ENCODE measurements around the gene SUMF1.

Gene SUMF1

DNA sequence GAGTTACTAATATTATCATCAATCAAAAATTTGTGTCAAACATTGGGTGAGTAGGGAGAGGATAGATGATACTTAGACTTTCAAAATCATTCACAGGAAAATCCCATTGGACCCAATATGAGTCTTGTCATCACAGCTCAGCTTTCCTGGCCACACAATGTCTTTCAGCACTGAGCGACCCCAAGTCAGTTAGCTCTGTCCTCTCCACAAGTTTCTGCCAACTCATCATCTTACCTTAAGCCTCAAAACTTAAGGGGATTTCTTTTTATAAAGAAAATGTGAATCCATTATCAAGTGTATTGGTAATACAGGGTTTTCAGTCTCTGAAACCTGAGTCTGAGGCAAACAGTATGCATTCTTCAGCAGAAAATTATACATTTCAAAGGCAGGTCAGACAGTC is 55.8 kb downstream of the SUMF1 start:
- no peak for DNase-seq

DNA sequence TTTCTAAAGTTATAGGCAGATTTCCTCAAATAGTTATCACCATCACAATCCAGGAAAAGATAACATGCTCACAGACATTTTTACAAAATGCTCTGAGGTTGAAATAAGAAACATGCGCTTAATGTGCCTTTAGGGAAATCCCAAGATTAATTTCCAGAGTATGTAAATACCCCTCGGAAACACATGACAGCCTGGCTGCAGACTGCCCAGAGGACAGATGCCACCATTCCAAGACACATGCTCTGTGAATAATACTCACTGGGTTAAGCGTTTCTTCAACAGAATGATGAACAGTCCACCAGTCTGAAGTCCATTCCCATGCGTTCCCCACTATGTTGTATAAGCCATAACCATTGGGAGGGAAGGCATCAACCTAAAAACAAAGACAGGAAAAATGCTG is 56.5 kb downstream of the SUMF1 start:
- DNase-seq = no peak

DNA sequence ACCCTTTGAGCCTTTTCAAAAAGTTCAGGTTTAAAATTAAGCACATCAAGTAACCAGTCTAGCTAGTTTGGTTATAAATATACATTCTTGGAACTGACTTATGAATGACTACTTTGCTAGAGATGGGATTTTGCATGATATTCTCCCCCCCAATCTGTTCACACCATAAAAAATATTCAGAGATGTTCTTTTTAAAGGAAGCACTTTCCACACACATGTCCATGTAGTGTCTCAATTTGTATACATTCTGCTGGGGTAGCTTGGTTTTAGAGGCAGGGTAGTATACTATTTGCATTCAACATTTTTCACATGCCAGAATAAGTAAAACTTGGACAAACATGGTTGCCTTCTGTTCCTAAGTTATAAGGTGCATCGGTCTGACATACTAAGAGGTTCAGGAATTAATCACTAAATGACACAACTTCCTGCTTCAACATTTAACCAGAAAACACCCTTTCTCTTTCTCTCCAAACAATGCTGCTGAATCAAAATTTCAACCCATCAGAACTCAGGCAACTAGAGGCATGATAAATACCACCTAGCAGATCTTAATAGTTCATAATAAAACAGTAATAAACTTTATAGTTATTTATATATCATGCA is 57.0 kb downstream of the SUMF1 start:
- no peak for DNase-seq

DNA sequence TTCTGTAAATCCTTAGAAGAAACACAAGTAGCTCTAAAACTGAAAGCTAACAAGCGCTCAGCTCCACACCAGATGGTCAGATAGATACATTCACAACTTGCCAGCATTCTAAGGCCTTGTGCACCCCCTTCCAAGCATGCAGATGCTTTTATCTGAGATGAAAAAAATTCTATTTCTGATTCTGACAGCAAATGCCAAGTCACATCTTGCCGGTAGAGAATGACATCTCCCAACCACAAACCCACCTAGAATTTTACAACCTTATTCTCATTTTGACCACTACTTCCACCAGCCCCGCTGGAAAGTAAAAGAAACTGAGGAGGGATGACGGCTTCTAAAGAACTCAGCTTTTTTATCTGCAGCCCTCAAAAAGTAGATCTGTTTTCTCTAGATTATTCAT is 57.7 kb downstream of the SUMF1 start:
- no peak for DNase-seq

DNA sequence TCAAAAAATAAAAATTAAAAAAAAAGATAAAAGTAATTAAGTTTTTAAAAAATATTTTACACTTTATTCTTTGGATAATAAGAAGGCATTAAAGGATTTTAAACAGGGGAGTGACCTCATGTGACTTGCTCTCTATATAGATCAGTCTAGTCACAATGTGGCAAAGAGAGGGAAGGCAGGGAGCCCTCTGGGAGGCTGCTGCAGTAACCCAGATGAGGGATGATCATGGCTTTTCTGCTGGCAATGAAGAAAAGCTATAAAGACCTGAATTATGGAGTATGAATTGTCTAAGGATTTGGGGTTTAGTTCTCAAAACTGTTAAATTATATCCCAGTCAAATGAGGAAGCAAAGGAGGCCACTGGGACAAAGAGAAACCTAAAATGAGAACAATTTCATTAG is 58.1 kb downstream of the SUMF1 start:
- no peak for DNase-seq

DNA sequence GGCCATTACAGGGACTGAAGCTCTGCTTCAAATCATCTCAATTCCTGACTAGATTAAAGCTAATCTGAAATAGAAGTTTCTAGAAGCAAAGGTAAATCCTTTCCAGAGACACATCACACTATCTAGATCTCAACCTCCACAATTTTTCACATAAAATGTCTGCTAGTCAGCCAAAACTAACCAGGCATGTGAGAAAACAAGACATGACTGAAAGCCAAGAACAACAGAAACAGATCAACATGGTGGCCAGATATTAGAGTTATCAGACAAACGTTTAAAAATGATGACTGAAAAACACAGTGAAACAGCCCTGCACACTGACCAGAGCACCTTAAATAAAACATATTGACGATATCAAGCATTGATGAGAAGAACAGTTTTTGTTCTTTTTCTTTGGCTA is 59.1 kb downstream of the SUMF1 start:
- no peak for DNase-seq

DNA sequence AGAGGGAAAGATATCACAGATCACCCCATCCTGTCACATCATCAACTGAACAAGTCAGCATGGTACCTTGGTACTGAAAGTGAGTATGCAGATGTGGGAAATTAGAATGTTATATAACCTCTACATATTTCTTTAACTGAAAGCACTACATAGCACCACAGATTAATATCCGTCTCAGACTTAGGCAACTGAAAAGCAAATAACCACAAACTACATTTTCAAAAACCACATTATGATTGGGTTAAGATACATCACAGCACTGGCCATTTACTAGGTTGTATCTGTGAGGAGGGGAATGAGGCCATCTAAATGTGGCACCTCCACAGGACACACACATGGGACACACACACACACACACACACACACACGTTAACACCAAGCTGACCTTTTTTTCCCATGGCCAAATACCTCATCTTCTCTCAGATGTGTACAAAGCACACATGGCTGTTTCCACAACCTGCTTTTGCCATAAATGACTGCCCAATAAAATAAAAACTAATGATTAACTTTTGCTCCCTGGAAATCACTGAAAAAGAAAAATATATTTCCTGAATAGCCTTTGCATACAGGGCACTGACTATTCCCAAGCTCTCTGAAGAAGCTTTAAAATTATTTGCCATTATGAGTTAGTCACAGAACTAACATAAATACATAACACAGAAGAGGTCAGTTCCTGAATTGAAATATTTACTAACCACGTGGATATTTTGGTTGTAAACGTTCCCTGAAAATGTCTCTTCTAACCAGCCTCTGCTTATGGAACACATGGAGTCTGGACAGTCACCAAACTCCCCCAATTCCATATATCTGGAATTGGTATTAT is 60.1 kb downstream of the SUMF1 start:
- no peak for DNase-seq

DNA sequence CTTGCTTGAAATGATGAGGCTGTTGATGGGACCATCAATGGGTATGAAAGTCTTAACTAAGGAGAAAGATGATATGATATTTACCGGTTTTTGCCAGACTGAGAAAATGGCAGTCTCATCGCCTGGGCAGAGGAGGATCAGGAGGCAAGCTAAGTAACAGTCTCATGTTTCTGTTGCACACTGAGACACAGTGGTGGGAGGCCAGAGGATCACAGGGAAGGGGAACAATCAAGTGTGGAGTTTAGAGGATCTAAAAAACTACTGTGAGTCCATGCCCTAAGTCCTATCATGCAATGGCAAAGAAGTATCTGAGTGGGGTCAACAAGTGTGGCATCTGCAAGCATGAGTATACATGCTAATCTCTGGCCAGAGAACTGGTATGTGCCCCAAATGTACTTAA is 62.2 kb downstream of the SUMF1 start:
- DNase-seq = no peak

DNA sequence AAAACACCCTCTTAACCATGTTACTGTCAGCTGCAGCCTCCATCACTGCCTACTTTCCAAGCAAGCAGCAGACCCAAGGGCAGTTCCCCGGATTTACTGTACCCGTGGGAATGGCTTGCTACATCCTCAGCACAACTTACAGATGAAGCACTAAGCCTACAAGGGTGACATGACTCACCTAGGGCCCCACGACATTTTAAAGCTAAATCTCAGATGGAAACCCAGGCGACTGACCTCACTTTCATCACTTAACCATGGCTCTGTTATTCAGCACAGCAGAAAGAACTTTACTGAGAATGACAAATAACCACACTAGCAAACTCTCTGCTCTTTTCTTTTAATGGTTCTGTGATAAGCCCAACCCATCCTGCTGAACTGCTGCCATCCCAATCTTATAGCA is 65.6 kb downstream of the SUMF1 start:
- DNase-seq = no peak

DNA sequence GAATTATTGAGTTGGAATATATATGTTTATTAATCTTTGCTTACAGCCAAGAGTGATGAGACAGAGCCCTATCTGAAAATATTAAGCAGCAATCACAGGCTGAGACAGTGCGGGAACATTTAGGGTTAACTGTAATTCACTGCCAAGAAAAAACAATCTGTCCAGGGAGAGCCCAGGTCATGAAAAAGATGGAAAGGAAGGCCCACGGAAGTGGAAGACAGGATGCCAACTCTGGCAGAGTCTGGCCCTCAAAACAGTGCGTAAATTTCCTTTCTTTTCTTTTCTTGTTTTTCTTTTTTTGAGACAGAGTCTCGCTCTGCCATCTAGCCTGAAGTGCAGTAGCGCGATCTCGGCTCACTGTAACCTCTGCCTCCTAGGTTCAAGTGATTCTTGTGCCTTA is 67.6 kb downstream of the SUMF1 start:
- no peak for DNase-seq

DNA sequence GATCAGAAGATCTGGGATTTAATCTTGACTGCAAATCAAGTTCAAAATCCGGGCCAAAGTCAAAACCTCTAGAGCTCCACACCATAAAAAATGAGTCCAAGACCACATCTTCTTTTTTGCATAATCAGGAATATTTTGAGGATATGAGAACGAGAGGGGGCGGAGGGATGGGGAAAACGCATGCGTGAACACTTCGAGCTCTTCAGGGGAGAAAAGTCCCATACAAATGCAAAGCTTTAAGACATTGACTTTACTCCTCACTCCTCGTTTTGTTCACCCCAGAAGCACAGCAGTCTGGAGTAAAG is 68.2 kb downstream of the SUMF1 start:
- no peak for DNase-seq

DNA sequence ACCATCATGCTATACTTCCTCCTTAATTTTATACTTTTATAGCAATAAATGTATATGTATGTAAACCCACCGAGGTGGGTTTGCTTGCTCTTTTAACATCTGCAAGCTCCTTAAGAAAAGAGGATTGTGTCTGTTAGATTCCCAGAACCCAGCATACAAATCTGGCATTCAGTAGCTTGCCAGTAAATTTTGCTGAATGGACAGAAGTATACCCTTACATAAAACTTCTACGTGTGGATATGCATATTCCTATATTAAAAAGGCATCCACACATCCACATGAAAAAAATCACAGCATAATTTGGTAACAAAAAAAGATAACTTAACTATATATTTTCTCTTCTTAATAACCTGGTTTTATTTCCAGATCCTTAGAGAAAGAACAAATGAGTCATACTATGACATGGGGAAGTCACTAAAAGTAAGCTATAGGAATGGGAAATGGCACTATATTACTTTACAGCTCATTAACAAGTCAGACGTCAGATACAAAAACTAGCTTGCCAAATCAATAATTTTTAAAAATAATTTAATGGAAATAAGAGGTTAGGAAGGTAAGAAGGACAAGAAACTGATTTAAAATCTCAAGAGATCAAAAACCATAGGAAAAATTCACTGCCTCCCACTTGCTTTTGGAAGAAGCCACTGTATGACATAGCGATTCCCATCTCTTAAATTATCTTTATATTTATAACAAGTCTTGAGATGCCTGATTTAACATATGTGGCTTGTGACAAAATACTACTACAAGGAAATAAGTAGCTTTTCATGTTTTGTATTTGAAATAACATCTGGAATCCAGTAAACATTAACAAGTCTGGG is 68.7 kb downstream of the SUMF1 start:
- DNase-seq = no peak

DNA sequence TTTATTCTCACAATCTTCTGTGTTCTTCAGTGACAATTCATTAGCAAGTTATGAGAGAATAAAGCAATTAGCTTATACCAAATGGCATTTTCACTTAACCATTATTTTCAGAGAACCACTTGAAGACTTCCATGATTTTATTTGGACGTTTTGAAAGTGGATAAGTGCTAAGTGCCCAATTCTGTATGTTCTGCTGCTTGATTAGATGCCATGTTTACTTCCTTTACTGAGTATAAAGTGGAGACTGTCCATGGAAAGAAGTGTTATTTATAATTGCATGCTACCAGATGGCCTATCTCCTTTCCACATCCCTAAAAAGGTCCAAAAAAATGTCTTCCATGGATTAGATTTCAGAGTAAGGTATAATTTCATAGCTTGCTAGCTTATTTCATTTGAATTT is 69.6 kb downstream of the SUMF1 start:
- no peak for DNase-seq

DNA sequence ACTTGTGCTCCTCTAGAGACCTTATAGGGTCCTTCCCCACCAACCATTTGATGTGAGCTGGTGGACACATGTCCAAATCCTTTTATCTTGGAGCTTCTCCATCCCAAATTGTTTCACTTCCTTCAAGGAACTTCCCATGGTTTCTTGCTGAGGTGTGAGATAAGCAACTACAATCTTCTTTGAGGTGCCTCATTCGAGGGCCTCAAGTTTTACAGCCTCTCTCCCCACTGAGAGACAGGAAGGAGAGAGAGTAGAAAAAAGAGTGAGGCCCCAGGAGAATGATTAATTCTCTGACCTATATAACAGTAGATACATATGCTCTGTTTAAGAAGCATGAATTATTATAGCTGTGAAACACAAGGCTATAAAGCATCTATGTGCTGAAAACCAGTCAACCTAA is 70.5 kb downstream of the SUMF1 start:
- DNase-seq = no peak

DNA sequence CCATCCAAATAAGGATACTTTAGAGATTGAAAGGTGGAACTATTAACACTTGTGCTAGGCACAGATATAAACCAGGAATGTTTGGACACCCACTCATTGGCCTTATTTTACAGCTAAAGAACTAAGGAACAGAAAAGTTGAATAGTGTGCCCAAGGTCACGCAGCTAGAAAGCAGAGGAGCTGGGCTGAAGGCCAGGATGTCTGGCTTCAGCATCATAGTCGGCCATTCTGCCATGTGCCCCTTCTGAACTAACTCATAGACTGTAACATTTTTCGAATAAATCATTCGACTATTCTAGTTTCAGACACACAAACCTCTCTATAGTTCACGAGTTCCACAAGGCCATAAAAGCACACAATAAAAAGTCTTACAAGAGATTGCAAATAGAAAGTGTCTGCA is 71.1 kb downstream of the SUMF1 start:
- no peak for DNase-seq

DNA sequence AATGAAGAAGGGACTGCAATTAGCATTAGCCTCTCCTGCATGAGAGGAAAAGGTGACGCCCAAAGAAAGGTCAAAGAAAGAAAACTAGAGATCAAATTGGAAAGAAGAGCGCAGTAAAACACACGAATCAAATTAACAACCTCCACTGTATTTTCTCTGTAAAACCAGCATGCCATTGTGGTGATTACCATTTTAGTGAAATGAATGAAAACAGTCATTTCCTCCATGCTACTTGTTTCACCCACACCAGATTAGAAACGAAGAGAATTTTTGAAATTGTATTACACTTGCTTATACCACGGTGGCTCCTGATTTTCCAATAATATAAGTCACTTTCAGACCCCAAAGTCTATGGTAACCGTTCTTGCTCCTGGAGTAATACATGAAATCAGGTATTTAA is 71.6 kb downstream of the SUMF1 start:
- DNase-seq = no peak

DNA sequence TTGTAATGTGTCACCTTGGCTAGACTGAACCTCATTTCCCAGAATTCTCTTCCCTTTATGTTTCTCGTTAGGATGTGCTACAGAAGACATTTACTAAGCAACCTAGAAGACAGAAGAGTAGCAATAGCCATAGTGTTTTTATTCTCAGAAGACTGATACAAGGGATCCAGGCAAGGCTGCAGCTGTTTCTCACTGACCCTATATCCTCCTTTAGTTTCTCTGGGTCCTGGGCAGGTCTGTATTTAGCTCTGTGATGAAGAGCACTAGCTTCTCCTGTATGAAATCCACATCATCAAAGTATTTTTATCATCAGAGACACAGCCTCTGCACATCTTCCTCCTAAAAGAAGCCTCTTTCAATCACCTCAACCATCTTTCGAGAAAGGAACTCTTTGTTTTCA is 72.5 kb downstream of the SUMF1 start:
- DNase-seq = no peak

DNA sequence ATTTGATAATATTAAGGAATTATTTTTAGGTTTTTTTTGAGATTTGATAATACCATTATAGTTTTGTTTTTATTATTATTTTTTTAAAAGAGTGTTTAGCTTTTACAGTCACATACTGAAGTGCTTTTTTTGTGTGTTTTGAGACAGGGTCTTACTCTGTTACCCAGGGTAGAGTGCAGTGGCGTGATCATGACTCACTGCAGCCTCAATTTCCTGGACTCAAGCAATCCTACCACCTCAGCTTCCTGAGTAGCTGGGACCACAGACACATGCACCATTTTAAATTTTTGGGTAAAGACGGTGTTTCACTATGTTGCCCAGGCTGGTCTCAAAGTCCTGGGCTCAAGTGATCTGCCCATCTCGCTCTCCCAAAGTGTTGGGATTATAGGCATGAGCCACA is 73.0 kb downstream of the SUMF1 start:
- DNase-seq = peak; percentile 32

DNA sequence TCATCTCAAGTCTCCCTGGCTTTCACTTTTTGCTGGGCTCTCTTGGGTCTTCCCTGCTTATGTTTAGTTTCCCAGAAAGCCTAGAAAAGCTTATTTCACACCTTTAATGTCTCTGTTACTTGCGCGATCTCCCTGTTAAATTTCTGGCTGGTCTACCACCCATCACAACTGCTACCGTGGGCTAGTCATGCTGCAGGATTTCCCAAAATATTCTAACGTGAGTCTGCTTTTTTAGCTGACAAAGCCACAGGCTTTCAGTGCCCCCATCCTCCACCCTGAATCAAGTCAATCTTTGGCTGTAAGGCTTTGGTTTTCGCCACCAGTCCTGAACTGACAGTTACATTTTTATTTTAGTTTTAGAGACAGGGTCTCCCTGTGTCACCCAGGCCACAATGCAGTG is 74.1 kb downstream of the SUMF1 start:
- DNase-seq = no peak

DNA sequence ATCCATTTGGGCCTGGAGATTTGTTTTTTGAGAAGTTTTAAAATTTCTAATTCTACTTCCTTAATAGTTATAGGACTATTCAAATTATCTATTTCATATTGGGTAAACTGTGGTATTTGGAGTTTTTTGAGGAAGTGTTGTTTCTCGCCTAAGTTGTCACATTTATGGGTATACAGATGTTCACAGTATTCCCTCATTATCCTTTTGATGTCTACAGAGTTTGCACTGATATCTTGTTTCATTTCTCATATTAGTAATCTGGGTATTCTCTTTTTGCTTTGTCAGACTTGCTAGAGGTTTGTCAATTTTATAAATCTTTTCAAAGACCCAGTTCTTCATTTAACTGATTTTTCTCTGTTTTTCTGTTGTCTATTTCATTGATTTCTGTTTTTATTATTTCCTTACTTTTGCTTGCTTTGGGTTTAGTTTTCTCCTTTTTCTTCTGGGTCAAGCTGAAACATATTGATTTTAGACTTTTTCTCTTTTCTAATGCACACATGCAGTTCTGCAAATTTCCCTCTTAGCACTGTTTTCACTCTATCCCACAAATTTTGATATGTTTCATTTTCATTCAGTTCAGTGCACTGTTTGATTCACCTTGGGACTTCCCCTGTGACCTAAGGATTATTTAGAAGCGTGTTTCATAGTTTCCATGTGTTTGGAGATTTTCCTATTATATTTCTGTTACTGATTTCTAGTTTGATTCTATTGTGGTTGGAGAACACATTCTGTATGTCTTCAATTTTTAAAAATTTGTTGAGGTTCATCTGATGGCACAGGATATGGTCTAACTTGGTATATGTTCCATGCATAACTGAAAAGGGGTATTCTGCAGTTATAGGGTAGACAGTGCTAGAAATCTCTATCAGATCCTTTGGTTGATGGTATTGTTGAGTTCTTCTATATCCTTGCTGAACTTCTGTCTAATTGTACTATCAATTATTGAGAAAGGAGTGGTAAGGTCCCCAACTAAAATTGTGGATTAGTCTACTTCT is 79.6 kb downstream of the SUMF1 start:
- DNase-seq = no peak

DNA sequence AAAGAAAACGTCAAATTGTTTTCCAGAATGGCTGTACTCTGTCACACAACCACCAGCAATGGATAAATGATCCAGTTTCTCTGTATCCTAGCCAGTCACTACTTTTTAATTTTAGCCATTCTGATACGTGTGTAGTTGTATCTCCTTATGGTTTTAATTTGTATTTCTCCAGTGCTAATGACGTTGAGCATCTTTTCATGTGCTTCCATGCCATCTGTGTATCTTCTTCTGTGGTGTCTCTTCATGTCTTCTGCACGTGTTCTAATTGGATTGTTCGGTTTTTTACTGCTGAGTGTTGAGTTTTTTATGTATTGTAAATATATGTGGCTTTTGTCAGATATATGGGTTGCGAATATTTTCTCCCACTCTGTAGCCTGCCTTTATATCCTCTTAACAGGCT is 81.9 kb downstream of the SUMF1 start:
- DNase-seq = no peak

DNA sequence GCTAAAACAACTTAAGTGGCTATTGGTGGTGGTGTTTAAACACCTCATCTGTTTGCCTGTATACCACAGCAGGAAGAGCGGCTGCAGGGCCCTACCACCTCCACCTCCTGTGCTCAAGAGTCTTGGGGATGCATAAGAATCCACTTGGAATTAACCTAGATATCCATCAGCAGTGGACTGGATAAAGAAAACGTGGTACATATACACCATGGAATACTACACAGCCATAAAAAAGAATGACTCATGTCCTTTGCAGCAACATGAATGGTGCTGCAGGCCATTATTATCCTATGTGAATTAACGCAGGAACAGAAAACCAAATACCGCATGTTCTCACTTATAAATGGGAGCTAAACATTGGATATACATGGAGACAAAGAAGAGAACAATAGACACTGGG is 87.1 kb downstream of the SUMF1 start:
- no peak for DNase-seq

DNA sequence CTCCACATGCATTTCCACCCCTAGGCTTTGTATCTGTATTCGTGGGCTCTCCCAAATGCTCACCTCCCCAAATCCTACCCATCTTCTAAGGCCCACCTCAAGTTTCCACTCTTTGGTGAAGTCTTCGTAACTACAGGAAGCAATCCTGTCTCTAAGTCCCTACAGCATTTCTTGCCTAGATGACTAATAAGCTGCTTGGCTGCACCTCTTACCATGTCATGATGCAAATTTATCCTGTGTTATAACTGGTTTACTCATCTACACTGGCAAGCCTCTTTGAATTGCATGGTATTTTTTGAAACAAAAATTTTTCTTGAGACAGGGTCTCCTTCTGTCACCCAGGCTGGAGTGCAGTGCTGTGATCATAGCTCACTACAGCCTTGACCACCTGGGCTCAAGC is 90.6 kb downstream of the SUMF1 start:
- no peak for DNase-seq
